Body of pancreas (tissue), 4 donors: ENCODE results near the gene RAET1G. TPM values are rescaled to one million over a fixed set of nuclear protein-coding genes. Genes with fewer than 3 reads are reported as not detected.

Experiments
- ATAC-seq: fragments of 150-250 bp; one replicate; pipeline ENCODE4 v1.9.1; 2016
- DNase-seq, 4 donors: peaks; one replicate each; pipeline ENCODE4 v3.0.0-alpha.2; 2019
- H3K27ac ChIP-seq, 4 donors: fragments of 200-600 bp; sonication (generic); 1 replicate in 3 of 4; 2 replicates in 1 of 4; pipeline versions ENCODE4 v1.5.1 to v1.6.1; 2016 to 2019; ENCODE audit warnings: mild to moderate bottlenecking in 1 of 4, mixed read lengths in 1 of 4, moderate library complexity in 1 of 4
- H3K27me3 ChIP-seq, 2 donors: fragments of 200-600 bp; sonication (generic); one replicate each; pipeline ENCODE4 v1.6.0; 2016; ENCODE audit warnings: mild to moderate bottlenecking in 1 of 2
- H3K36me3 ChIP-seq, 2 donors: fragments of 200-600 bp; sonication (generic); replicated peaks in 1 of 2; 2 replicates each; pipeline ENCODE4 v1.5.1; 2016; ENCODE audit warnings: low read depth in 2 of 2; ENCODE audit not compliant: insufficient read depth in 1 of 2
- H3K4me1 ChIP-seq: fragments of 200-600 bp; sonication (generic); one replicate; pipeline ENCODE4 v1.6.0; 2016
- H3K4me3 ChIP-seq, 2 donors: fragments of 200-600 bp; sonication (generic); 1 replicate in 1 of 2; 2 replicates in 1 of 2; pipeline ENCODE4 v1.5.1; 2016 to 2019
- H3K9me3 ChIP-seq, 3 donors: fragments of 200-600 bp; sonication (generic); 1 replicate in 2 of 3; 2 replicates in 1 of 3; pipeline ENCODE4 v1.5.1; 2016
- POLR2A ChIP-seq, 3 donors: fragments of 450-650 bp; IDR thresholded peaks; one replicate each; pipeline ENCODE4 v1.6.1; 2016; ENCODE audit warnings: antibody characterized with exemption in 3 of 3, mild to moderate bottlenecking in 2 of 3
- WGBS, 2 donors: methylation state at CpG; one replicate each; pipeline ENCODE4 v1.1.5; 2017; 5-methylcytosine and 5-hydroxymethylcytosine counted together
- intact Hi-C: fragments of 100-400 bp; cut with DNase I; formaldehyde crosslinking; loops from one replicate; pipeline ENCODE4 v1.15.1; 2023
- total RNA-seq, 2 donors: library from RNA; depleted of rRNA; stranded (reverse); fragments of >200 nt; gene quantifications; one replicate each; pipeline ENCODE4 v1.1.0, GENCODE V29; 2016
- TF ChIP-seq, protein P1 (sequence below), 7 experiments: fragments of 450-650 bp in 4 of 7; fragments of 200-600 bp in 3 of 7; sonication (generic) in 3 of 7; IDR thresholded peaks; one replicate each; pipeline ENCODE4 v1.5.1; 2016 to 2019; ENCODE audit warnings: antibody characterized with exemption in 7 of 7

RAET1G gene
- total RNA-seq, 2 donors from 2014 or later = not detected

GRCh38 chr6:149941583-149942460 lies 18.9 kb upstream of the RAET1G start, which contains the start of gene ULBP2:
TSS of gene ULBP2 (plus strand) at chr6:149942014. CDS start at chr6:149942073, 59 bp downstream.
- intact Hi-C loops = no loop called here
- Histone ChIP-seq H3K4me3 (peak within 1 kb of the TSS in 1 of 2 donors; percentile 29), H3K9me3 (no peaks in the 10 kb centered on the region), H3K36me3 (no peaks in the 10 kb centered on the region), H3K27me3 (peaks cover 0 to 26% of the 10 kb centered on the region in 2 donors), H3K4me1 (peaks cover 23% of the 10 kb centered on the region), H3K27ac (no peak within 1 kb of the TSS)
- DNase-seq = peak; percentile 67 to 82 (median 76)
- peak; percentile 86 for ATAC-seq
- WGBS, 2 donors = 2% methylated on average over 54 to 62 of the region's 62 CpGs
- TF ChIP-seq POLR2A (IDR thresholded peaks at IDR 0.05) = peak in 1 of 3 donors; percentile 27
- TF ChIP-seq, protein P1, sequence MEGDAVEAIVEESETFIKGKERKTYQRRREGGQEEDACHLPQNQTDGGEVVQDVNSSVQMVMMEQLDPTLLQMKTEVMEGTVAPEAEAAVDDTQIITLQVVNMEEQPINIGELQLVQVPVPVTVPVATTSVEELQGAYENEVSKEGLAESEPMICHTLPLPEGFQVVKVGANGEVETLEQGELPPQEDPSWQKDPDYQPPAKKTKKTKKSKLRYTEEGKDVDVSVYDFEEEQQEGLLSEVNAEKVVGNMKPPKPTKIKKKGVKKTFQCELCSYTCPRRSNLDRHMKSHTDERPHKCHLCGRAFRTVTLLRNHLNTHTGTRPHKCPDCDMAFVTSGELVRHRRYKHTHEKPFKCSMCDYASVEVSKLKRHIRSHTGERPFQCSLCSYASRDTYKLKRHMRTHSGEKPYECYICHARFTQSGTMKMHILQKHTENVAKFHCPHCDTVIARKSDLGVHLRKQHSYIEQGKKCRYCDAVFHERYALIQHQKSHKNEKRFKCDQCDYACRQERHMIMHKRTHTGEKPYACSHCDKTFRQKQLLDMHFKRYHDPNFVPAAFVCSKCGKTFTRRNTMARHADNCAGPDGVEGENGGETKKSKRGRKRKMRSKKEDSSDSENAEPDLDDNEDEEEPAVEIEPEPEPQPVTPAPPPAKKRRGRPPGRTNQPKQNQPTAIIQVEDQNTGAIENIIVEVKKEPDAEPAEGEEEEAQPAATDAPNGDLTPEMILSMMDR (IDR thresholded peaks at IDR 0.05) = no peak

DNA sequence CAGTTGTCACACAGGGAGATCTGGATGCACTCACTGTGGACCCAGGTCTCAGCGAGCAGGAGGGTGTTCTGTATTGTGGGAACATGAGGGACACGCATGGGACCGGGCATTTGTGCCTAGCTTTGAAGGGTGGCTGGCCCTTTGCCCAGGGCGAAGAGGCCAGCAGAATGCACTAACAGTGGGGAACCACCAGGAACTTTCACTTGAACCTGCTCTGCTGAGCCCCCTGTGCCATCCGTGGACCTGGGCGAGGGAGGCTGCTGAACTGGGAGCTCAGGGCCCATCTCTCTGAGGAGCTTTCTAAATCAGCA lies 17.7 kb upstream of the RAET1G start:
- WGBS, 2 donors = 36 to 37% methylated on average over 2 to 6 of the region's 6 CpGs
- DNase-seq (no peak), ATAC-seq (no peak)
- H3K27ac ChIP-seq = no peak overlapping the region
- peaks cover 23% of the 10 kb centered on the region for H3K4me1 ChIP-seq
- no peaks in the 10 kb centered on the region for H3K9me3 ChIP-seq
- no peaks in the 10 kb centered on the region for H3K36me3 ChIP-seq
- H3K27me3 ChIP-seq = peaks cover 0 to 31% of the 10 kb centered on the region in 2 donors
- no peak for TF ChIP-seq POLR2A (IDR thresholded peaks at IDR 0.05)
- TF ChIP-seq, protein P1 (IDR thresholded peaks at IDR 0.05) = no peak
- intact Hi-C loops = no loop called here
- H3K4me3 ChIP-seq = no peak overlapping the region

GRCh38 chr6:149939909-149940671 lies 17.2 kb upstream of the RAET1G start:
- peaks cover 0 to 33% of the 10 kb centered on the region in 2 donors for H3K27me3 ChIP-seq
- no peak for DNase-seq
- no peak overlapping the region for H3K4me3 ChIP-seq
- H3K36me3 ChIP-seq = no peaks in the 10 kb centered on the region
- no peak overlapping the region for H3K27ac ChIP-seq
- H3K4me1 ChIP-seq = peaks cover 23% of the 10 kb centered on the region
- WGBS, 2 donors = 16 to 40% methylated on average over 4 to 6 of the region's 6 CpGs
- intact Hi-C loops = no loop called here
- no peaks in the 10 kb centered on the region for H3K9me3 ChIP-seq
- TF ChIP-seq POLR2A (IDR thresholded peaks at IDR 0.05) = no peak
- TF ChIP-seq, protein P1 (IDR thresholded peaks at IDR 0.05) = no peak
- ATAC-seq = no peak

GRCh38 chr6:149939356-149939648 lies 16.4 kb upstream of the RAET1G start:
- no peak for TF ChIP-seq POLR2A (IDR thresholded peaks at IDR 0.05)
- TF ChIP-seq, protein P1 (IDR thresholded peaks at IDR 0.05) = no peak
- peaks cover 23% of the 10 kb centered on the region for H3K4me1 ChIP-seq
- peaks cover 0 to 41% of the 10 kb centered on the region in 2 donors for H3K27me3 ChIP-seq
- H3K4me3 ChIP-seq = no peak overlapping the region
- DNase-seq (no peak), ATAC-seq (no peak)
- intact Hi-C loops = no loop called here
- no peaks in the 10 kb centered on the region for H3K36me3 ChIP-seq
- H3K27ac ChIP-seq = no peak overlapping the region
- WGBS, 2 donors = 19 to 34% methylated on average over 5 of the region's 5 CpGs
- no peaks in the 10 kb centered on the region for H3K9me3 ChIP-seq
